Activated T-cell treated with anti-CD3 and anti-CD28 coated beads, Interleukin-2, amount 50 U/mL, for 24 hours (primary cell): ENCODE results near the gene LRRC15.
A peak's percentile ranks its signal among the peaks of the same experiment; 100 is the strongest.

Source experiments
- DNase-seq: peaks from one replicate; pipeline ENCODE4 v3.0.0-alpha.2; 2020
- H3K27ac Mint-ChIP-seq: 2 replicates; pipeline ENCODE4 v1.8.0; 2020; ENCODE audit warnings: mild to moderate bottlenecking, mixed read lengths
- H3K27me3 Mint-ChIP-seq: 2 replicates; pipeline ENCODE4 v1.8.0; 2020; ENCODE audit warnings: mixed read lengths
- H3K36me3 Mint-ChIP-seq: 2 replicates; pipeline ENCODE4 v1.8.0; 2020; ENCODE audit warnings: low read depth, mixed read lengths
- H3K4me1 Mint-ChIP-seq: 2 replicates; pipeline ENCODE4 v1.8.0; 2020; ENCODE audit warnings: low read depth, mixed read lengths
- H3K4me3 Mint-ChIP-seq: 2 replicates; pipeline ENCODE4 v1.8.0; 2020; ENCODE audit warnings: mild to moderate bottlenecking, moderate library complexity, mixed read lengths
- H3K9me3 Mint-ChIP-seq: 2 replicates; pipeline ENCODE4 v1.8.0; 2020; ENCODE audit warnings: mixed read lengths

The LRRC15 gene

GRCh38 chr3:194360568-194360967, 9.0 kb downstream of the LRRC15 start:
- DNase-seq = no peak
- no peak overlapping the region for H3K27ac Mint-ChIP-seq
- no peak overlapping the region for H3K4me3 Mint-ChIP-seq
- H3K9me3 Mint-ChIP-seq = no peaks in the 10 kb centered on the region
- no peaks in the 10 kb centered on the region for H3K36me3 Mint-ChIP-seq
- no peaks in the 10 kb centered on the region for H3K4me1 Mint-ChIP-seq
- no peaks in the 10 kb centered on the region for H3K27me3 Mint-ChIP-seq

- H3K4me3 Mint-ChIP-seq = no peak overlapping the region
- no peaks in the 10 kb centered on the region for H3K4me1 Mint-ChIP-seq
- no peak overlapping the region for H3K27ac Mint-ChIP-seq
- no peaks in the 10 kb centered on the region for H3K9me3 Mint-ChIP-seq
- no peak for DNase-seq
- no peaks in the 10 kb centered on the region for H3K27me3 Mint-ChIP-seq
- H3K36me3 Mint-ChIP-seq = no peaks in the 10 kb centered on the region
These were observed 11.9 kb downstream of the LRRC15 start for GRCh38 chr3:194357681-194358080.

GRCh38 chr3:194355379-194355778, 14.2 kb downstream of the LRRC15 start:
- H3K4me3 Mint-ChIP-seq = no peak overlapping the region
- no peaks in the 10 kb centered on the region for H3K27me3 Mint-ChIP-seq
- DNase-seq = no peak
- no peaks in the 10 kb centered on the region for H3K36me3 Mint-ChIP-seq
- no peak overlapping the region for H3K27ac Mint-ChIP-seq
- H3K9me3 Mint-ChIP-seq = no peaks in the 10 kb centered on the region
- H3K4me1 Mint-ChIP-seq = no peaks in the 10 kb centered on the region

GRCh38 chr3:194354315-194354714, 15.2 kb downstream of the LRRC15 start:
- Mint-ChIP-seq H3K27ac (no peak overlapping the region), H3K4me3 (no peak overlapping the region), H3K27me3 (no peaks in the 10 kb centered on the region), H3K4me1 (no peaks in the 10 kb centered on the region), H3K36me3 (no peaks in the 10 kb centered on the region), H3K9me3 (no peaks in the 10 kb centered on the region)
- DNase-seq = no peak

DNA sequence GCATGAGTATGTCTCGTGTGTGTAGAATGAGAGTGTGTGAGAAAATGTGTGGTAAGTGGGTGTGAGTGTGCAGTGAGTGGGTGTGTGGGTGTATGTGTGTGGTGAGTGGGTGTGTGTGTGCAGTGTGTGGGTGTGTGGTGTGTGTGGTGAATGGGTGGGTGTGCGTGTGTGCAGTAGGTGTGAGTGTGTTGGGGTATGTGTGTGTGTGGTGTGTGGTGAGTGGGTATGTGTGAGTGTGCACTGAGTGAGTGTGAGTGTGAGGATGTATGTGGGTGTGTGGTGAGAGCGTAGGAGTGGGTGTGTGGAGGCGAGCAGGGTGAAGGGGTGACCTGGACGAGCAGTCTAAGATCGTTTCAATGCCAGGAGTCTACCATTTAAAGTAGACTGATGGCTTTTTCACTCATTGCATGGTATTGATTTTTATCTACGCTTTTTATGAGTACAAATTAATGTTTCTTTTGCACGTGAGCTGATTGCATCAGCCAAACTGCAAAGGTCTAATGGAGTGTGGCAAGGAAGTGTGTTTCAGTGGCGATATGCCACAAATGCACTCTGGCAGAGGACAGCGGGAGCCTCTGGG, 16.8 kb downstream of the LRRC15 start:
- Mint-ChIP-seq H3K27me3 (no peaks in the 10 kb centered on the region), H3K27ac (no peak overlapping the region), H3K4me3 (no peak overlapping the region), H3K4me1 (no peaks in the 10 kb centered on the region), H3K9me3 (no peaks in the 10 kb centered on the region), H3K36me3 (no peaks in the 10 kb centered on the region)
- DNase-seq = no peak

- Mint-ChIP-seq H3K27me3 (no peaks in the 10 kb centered on the region), H3K9me3 (no peaks in the 10 kb centered on the region), H3K36me3 (no peaks in the 10 kb centered on the region), H3K4me3 (no peak overlapping the region), H3K27ac (no peak overlapping the region), H3K4me1 (no peaks in the 10 kb centered on the region)
- DNase-seq = no peak
These were observed 17.5 kb downstream of the LRRC15 start for GRCh38 chr3:194351952-194352536.

GRCh38 chr3:194351080-194351672, 18.4 kb downstream of the LRRC15 start, which contains the start of gene CPN2:
Gene CPN2 (minus strand): TSS chr3:194351328. CDS start chr3:194342702, 8,626 bp downstream.
- no peak within 1 kb of the TSS for H3K4me3 Mint-ChIP-seq
- no peaks in the 10 kb centered on the region for H3K9me3 Mint-ChIP-seq
- no peaks in the 10 kb centered on the region for H3K27me3 Mint-ChIP-seq
- no peaks in the 10 kb centered on the region for H3K36me3 Mint-ChIP-seq
- H3K27ac Mint-ChIP-seq = no peak within 1 kb of the TSS
- H3K4me1 Mint-ChIP-seq = no peaks in the 10 kb centered on the region
- DNase-seq = no peak

DNA sequence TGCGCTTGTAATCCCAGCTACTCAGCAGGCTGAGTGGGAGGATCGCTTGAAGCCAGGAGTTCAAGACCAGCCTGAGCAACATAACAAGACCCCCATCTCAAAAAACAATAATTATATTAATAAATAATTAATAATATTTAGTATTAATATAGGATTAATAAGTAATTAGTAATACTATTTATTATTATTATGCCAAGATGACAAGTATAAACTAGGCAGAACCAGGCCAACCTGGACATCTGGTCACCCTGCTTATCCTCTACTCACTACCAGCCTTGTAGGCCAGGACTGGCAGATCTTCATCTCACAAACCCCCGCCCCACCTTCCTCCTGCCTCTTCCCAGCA, 18.8 kb downstream of the LRRC15 start:
- Mint-ChIP-seq H3K36me3 (no peaks in the 10 kb centered on the region), H3K27ac (no peak overlapping the region), H3K4me1 (no peaks in the 10 kb centered on the region), H3K4me3 (no peak overlapping the region), H3K9me3 (no peaks in the 10 kb centered on the region), H3K27me3 (no peaks in the 10 kb centered on the region)
- DNase-seq = no peak

GRCh38 chr3:194348354-194348753, 21.2 kb downstream of the LRRC15 start:
- no peaks in the 10 kb centered on the region for H3K9me3 Mint-ChIP-seq
- peaks cover 3% of the 10 kb centered on the region for H3K4me1 Mint-ChIP-seq
- H3K27me3 Mint-ChIP-seq = no peaks in the 10 kb centered on the region
- DNase-seq = no peak
- H3K27ac Mint-ChIP-seq = no peak overlapping the region
- no peaks in the 10 kb centered on the region for H3K36me3 Mint-ChIP-seq
- no peak overlapping the region for H3K4me3 Mint-ChIP-seq

DNA sequence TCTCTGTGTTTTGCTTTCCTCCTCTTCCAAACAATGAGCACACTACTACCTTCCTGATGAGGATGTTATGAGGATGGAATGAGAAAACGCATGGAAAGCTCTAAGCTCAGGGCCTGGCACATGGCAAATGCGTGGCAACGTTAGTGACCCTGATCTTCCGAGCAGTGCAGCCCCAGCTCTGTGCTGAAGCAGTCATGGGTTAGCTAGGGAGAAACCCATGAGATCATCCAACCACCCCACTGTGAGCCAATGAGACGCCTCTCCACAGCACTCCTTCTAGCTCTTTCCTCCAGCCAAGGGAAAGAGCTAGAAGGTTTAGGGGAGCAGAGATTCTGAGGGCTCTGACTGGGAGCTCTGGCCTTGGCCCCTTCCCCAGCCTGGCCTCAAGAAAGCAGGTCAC, 22.9 kb downstream of the LRRC15 start:
- Mint-ChIP-seq H3K27me3 (peaks cover 12% of the 10 kb centered on the region), H3K4me3 (no peak overlapping the region), H3K4me1 (peaks cover 3% of the 10 kb centered on the region), H3K9me3 (no peaks in the 10 kb centered on the region), H3K36me3 (no peaks in the 10 kb centered on the region), H3K27ac (no peak overlapping the region)
- no peak for DNase-seq

DNA sequence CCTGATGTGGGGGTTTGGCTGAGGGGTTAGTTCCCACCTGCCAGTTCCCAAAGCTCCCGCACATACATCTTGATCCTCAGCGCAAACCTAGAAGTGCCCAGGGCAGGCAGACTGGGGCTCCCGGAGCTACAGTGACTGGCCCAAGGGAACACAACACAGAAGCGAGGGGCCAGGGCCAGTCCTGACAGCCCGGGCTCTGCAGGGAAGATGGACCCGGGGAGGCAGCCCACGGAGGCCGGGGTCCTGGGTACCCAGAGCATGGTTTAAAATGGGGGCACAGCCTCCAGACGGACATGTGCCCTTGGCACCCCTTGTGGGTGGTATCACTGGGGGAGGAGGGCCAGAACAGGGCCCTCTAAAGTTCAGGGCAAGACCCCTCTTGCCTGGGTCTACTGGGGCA, 23.5 kb downstream of the LRRC15 start:
- H3K4me1 Mint-ChIP-seq = peaks cover 3% of the 10 kb centered on the region
- H3K36me3 Mint-ChIP-seq = no peaks in the 10 kb centered on the region
- no peak overlapping the region for H3K27ac Mint-ChIP-seq
- no peak overlapping the region for H3K4me3 Mint-ChIP-seq
- peaks cover 15% of the 10 kb centered on the region for H3K27me3 Mint-ChIP-seq
- DNase-seq = no peak
- H3K9me3 Mint-ChIP-seq = no peaks in the 10 kb centered on the region

DNA sequence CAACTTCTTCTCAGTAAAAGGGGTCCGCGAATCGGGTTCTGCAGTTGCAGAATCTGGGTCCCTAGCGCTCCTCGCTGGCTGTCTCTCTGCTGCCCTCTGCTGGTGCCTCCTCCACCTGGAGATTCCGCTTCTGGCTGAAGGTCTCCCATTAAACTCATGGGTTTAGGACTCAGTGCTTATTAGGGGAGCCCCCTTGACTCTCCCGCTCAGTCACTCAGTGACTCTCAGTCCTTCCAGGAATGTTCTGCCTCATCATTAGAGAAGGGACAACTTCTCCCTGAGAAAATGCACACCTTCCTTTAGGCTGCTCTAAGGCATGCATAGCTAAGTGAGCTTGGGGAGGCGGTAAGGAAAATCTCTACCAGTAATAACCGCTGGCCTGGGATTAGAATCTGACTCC, 25.5 kb downstream of the LRRC15 start:
- Mint-ChIP-seq H3K27ac (no peak overlapping the region), H3K36me3 (no peaks in the 10 kb centered on the region), H3K9me3 (no peaks in the 10 kb centered on the region)

DNA sequence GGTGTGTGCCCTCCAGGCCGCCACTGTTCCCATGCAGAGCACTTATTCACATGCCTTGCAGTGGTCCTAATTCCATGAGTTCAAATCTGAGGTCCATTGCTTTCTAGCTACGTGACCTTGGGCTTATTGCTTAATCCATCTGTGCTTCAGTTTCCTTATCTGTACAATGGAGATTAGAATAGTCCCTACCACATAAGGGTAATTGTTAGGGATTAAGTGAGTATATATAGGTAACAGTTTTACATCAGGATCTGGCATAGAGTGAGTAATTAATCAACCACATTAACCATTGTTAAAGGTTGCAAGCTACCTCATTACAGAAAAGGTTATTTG, 26.0 kb downstream of the LRRC15 start:
- Mint-ChIP-seq H3K4me1 (peaks cover 3% of the 10 kb centered on the region), H3K27me3 (peaks cover 15% of the 10 kb centered on the region), H3K27ac (no peak overlapping the region), H3K9me3 (no peaks in the 10 kb centered on the region), H3K4me3 (no peak overlapping the region), H3K36me3 (no peaks in the 10 kb centered on the region)
- no peak for DNase-seq

More for the DNA sequence above, 25.5 kb downstream of the LRRC15 start:
- Mint-ChIP-seq H3K4me3 (no peak overlapping the region), H3K27me3 (peaks cover 15% of the 10 kb centered on the region), H3K4me1 (peaks cover 3% of the 10 kb centered on the region)
- peak; percentile 80 for DNase-seq

DNA sequence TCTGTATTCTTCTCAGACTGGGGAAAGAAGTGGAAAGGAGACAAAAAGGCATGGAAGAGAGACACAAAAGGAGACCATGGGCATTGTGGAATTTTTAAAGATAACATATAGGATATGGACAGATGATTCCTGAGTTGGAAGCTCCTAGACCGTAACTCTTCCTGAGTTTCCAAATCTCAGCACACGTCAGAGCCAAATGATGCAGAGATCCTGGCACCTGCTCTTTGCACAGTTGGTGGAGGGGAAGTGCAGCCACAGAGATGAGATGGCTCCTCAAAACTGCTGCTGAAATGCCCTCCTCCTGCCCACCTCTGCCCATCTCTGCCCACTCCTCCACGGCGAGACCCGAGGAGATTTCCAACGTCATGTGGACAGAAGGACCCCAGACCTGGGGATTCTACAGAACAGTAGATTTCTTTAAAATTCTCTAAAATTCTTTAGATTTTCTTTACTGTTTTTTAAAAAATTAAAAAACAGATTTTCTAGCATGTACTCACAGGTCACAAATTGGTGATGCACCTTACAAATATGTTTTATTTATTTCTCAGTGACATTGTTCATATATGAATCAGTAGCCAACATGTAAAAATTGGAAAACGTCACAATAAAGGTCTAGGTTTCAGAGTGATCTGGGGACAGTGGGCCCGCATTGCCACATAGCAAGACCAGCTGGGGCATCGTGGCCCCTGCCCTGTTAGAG, 26.5 kb downstream of the LRRC15 start:
- peaks cover 15% of the 10 kb centered on the region for H3K27me3 Mint-ChIP-seq
- no peaks in the 10 kb centered on the region for H3K9me3 Mint-ChIP-seq
- no peak for DNase-seq
- H3K36me3 Mint-ChIP-seq = no peaks in the 10 kb centered on the region
- H3K4me1 Mint-ChIP-seq = peaks cover 3% of the 10 kb centered on the region
- H3K4me3 Mint-ChIP-seq = no peak overlapping the region
- no peak overlapping the region for H3K27ac Mint-ChIP-seq

GRCh38 chr3:194340757-194341400, 28.7 kb downstream of the LRRC15 start:
- H3K9me3 Mint-ChIP-seq = no peaks in the 10 kb centered on the region
- H3K27ac Mint-ChIP-seq = no peak overlapping the region
- peaks cover 18% of the 10 kb centered on the region for H3K27me3 Mint-ChIP-seq
- H3K4me3 Mint-ChIP-seq = no peak overlapping the region
- no peaks in the 10 kb centered on the region for H3K36me3 Mint-ChIP-seq
- peaks cover 3% of the 10 kb centered on the region for H3K4me1 Mint-ChIP-seq
- no peak for DNase-seq
